Activated T-cell treated with anti-CD3 and anti-CD28 coated beads, Interleukin-2, amount 50 U/mL, for 72 hours (primary cell): ENCODE data around the gene NOTUM. TPM values are rescaled to one million over a fixed set of nuclear protein-coding genes. Genes with fewer than 3 reads are reported as not detected.
"Not testable (repeated sequence)": the region's sequence is repeated elsewhere in the genome, so short reads cannot be mapped to it uniquely, and the experiment has no call there.

Experiments
- ATAC-seq, 2 donors: fragments of 150-1000 bp; cut with Tn5 transposase; replicated peaks in 1 of 2; 2 replicates each; pipeline ENCODE4 v1.10.0; 2021; ENCODE audit warnings: moderate library complexity in 2 of 2, mild to moderate bottlenecking in 1 of 2
- DNase-seq, 2 donors: peaks; one replicate each; pipeline ENCODE4 v3.0.0; 2021 to 2022; ENCODE audit warnings: mixed read lengths in 1 of 2
- H3K27ac Mint-ChIP-seq: one replicate; pipeline ENCODE4 v1.8.0; 2022; ENCODE audit warnings: mild to moderate bottlenecking, moderate library complexity, mixed read lengths
- H3K27me3 Mint-ChIP-seq: one replicate; pipeline ENCODE4 v1.8.0; 2022; ENCODE audit warnings: low read depth, mixed read lengths
- H3K36me3 Mint-ChIP-seq, 2 donors: one replicate each; pipeline ENCODE4 v1.8.0; 2022; ENCODE audit warnings: mixed read lengths in 2 of 2, mild to moderate bottlenecking in 1 of 2; ENCODE audit not compliant: insufficient read depth in 2 of 2
- H3K4me1 Mint-ChIP-seq: one replicate; pipeline ENCODE4 v1.8.0; 2022; ENCODE audit warnings: low read depth, mixed read lengths
- H3K4me3 Mint-ChIP-seq, 2 donors: one replicate each; pipeline ENCODE4 v1.8.0; 2022; ENCODE audit warnings: mild to moderate bottlenecking in 2 of 2, mixed read lengths in 2 of 2, moderate library complexity in 2 of 2
- H3K9me3 Mint-ChIP-seq, 2 donors: one replicate each; pipeline ENCODE4 v1.8.0; 2022; ENCODE audit warnings: mixed read lengths in 2 of 2
- total RNA-seq, 2 donors: library from RNA; stranded (reverse); gene quantifications; one replicate each; pipeline ENCODE4 v1.2.3, GENCODE V29; 2022

Gene NOTUM
- total RNA-seq, 2 donors from 2014 or later: 0.76 to 1.4 TPM

GRCh38 chr17:81954131-81955057, 6.6 kb downstream of the NOTUM start:
- no peaks in the 10 kb centered on the region for H3K9me3 Mint-ChIP-seq
- no peak for DNase-seq
- H3K36me3 Mint-ChIP-seq: no peaks in the 10 kb centered on the region
- no peak for ATAC-seq
- H3K4me3 Mint-ChIP-seq: no peak overlapping the region
- no peak overlapping the region for H3K27ac Mint-ChIP-seq
- H3K4me1 Mint-ChIP-seq: no peaks in the 10 kb centered on the region
- H3K27me3 Mint-ChIP-seq: peaks cover 8% of the 10 kb centered on the region

- not testable (repeated sequence) for H3K36me3 Mint-ChIP-seq, H3K4me3 Mint-ChIP-seq, H3K4me1 Mint-ChIP-seq, H3K27me3 Mint-ChIP-seq, H3K27ac Mint-ChIP-seq, H3K9me3 Mint-ChIP-seq, ATAC-seq, DNase-seq
Measured at GRCh38 chr17:81953443-81953842, 7.5 kb downstream of the NOTUM start.

GRCh38 chr17:81952792-81953228, 8.2 kb downstream of the NOTUM start:
- Mint-ChIP-seq H3K27ac (no peak overlapping the region), H3K9me3 (no peaks in the 10 kb centered on the region), H3K36me3 (no peaks in the 10 kb centered on the region), H3K27me3 (no peaks in the 10 kb centered on the region), H3K4me1 (no peaks in the 10 kb centered on the region), H3K4me3 (no peak overlapping the region)
- ATAC-seq (no peak), DNase-seq (no peak)

GRCh38 chr17:81951785-81952684, 9.0 kb downstream of the NOTUM start:
- Mint-ChIP-seq H3K27ac (no peak overlapping the region), H3K9me3 (no peaks in the 10 kb centered on the region), H3K4me3 (no peak overlapping the region), H3K27me3 (no peaks in the 10 kb centered on the region), H3K36me3 (no peaks in the 10 kb centered on the region), H3K4me1 (no peaks in the 10 kb centered on the region)
- DNase-seq (no peak), ATAC-seq (no peak)

- H3K27me3 Mint-ChIP-seq: no peaks in the 10 kb centered on the region
Measured at GRCh38 chr17:81950501-81950900, 10.5 kb downstream of the NOTUM start.

GRCh38 chr17:81948635-81949378, 12.2 kb downstream of the NOTUM start:
- DNase-seq (no peak), ATAC-seq (no peak)
- Mint-ChIP-seq H3K9me3 (no peaks in the 10 kb centered on the region), H3K27me3 (no peaks in the 10 kb centered on the region), H3K4me1 (no peaks in the 10 kb centered on the region), H3K36me3 (no peaks in the 10 kb centered on the region), H3K27ac (no peak overlapping the region), H3K4me3 (no peak overlapping the region)

More at GRCh38 chr17:81950501-81950900, 10.5 kb downstream of the NOTUM start:
- Mint-ChIP-seq H3K4me3 (no peak overlapping the region), H3K9me3 (no peaks in the 10 kb centered on the region), H3K27ac (no peak overlapping the region), H3K4me1 (no peaks in the 10 kb centered on the region), H3K36me3 (no peaks in the 10 kb centered on the region)
- no peak for ATAC-seq
- no peak for DNase-seq

- Mint-ChIP-seq H3K27ac (no peak within 1 kb of the TSS), H3K9me3 (no peaks in the 10 kb centered on the region), H3K4me3 (no peak within 1 kb of the TSS), H3K27me3 (no peaks in the 10 kb centered on the region), H3K36me3 (no peaks in the 10 kb centered on the region), H3K4me1 (no peaks in the 10 kb centered on the region)
- DNase-seq: no peak
- ATAC-seq: no peak
Measured at GRCh38 chr17:81947189-81947588, 13.8 kb downstream of the NOTUM start, which contains the start of gene MYADML2. Gene MYADML2, minus strand, starts transcription at chr17:81947233. Its CDS starts 5,492 bp downstream, at chr17:81941741.

GRCh38 chr17:81944858-81945257, 16.1 kb downstream of the NOTUM start:
- ATAC-seq (no peak), DNase-seq (no peak)
- Mint-ChIP-seq H3K4me3 (no peak overlapping the region), H3K9me3 (no peaks in the 10 kb centered on the region), H3K4me1 (no peaks in the 10 kb centered on the region), H3K36me3 (no peaks in the 10 kb centered on the region), H3K27ac (no peak overlapping the region), H3K27me3 (no peaks in the 10 kb centered on the region)

- ATAC-seq (no peak), DNase-seq (no peak)
- Mint-ChIP-seq H3K4me3 (no peak overlapping the region), H3K4me1 (peaks cover 15% of the 10 kb centered on the region), H3K36me3 (no peaks in the 10 kb centered on the region), H3K9me3 (no peaks in the 10 kb centered on the region), H3K27ac (no peak overlapping the region), H3K27me3 (no peaks in the 10 kb centered on the region)
Measured at GRCh38 chr17:81942167-81942553, 18.8 kb downstream of the NOTUM start.

- no peaks in the 10 kb centered on the region for H3K9me3 Mint-ChIP-seq
- H3K36me3 Mint-ChIP-seq: no peaks in the 10 kb centered on the region
- no peak overlapping the region for H3K4me3 Mint-ChIP-seq
- no peaks in the 10 kb centered on the region for H3K27me3 Mint-ChIP-seq
- no peak overlapping the region for H3K27ac Mint-ChIP-seq
- peaks cover 15% of the 10 kb centered on the region for H3K4me1 Mint-ChIP-seq
- DNase-seq: no peak
- ATAC-seq: no peak
Measured at GRCh38 chr17:81941484-81942166, 19.4 kb downstream of the NOTUM start.

GRCh38 chr17:81940538-81941483, 20.2 kb downstream of the NOTUM start:
- Mint-ChIP-seq H3K9me3 (no peaks in the 10 kb centered on the region), H3K4me3 (no peak overlapping the region), H3K36me3 (peaks cover 0 to 3% of the 10 kb centered on the region in 2 donors), H3K27me3 (no peaks in the 10 kb centered on the region), H3K4me1 (peaks cover 22% of the 10 kb centered on the region), H3K27ac (no peak overlapping the region)
- DNase-seq (no peak), ATAC-seq (no peak)
